ENCODE data around the gene DHODH.

DNA sequence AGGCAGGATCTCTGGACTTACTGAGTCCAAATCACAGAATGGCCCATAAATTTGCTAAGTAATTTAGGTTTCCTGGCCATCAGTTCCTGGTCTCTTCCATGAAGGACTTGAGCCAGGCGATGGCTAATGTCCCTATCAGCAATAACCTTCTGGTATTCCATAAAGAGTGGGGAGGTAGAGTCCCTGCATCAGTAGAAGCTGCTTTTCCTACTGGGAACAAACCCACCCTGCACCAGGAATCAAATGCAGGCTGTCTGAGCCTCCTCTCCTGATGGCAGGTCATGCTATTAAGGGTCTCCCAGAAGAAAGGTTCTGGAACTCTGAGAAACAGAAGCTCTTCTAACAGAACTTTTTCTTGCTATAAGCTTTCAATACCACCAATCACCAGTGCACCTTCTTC lies 53.0 kb downstream of the DHODH start:
- no peak for TF ChIP-seq TAF1 (conservative IDR thresholded peaks at IDR 0.05)
- no peak for TF ChIP-seq EGR1 (IDR thresholded peaks at IDR 0.05; ENCODE audit: low read depth in 2 of 2)
- TF ChIP-seq YY1 (IDR thresholded peaks at IDR 0.05) = no peak
- TF ChIP-seq CTCF (IDR thresholded peaks at IDR 0.05; ENCODE audit: low read depth, low read length, missing input control) = peak; percentile 11
- TF ChIP-seq FOXA1 (IDR thresholded peaks at IDR 0.05) = no peak
- TF ChIP-seq SP1 (IDR thresholded peaks at IDR 0.05) = no peak
- TF ChIP-seq, protein P1, sequence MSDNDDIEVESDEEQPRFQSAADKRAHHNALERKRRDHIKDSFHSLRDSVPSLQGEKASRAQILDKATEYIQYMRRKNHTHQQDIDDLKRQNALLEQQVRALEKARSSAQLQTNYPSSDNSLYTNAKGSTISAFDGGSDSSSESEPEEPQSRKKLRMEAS (IDR thresholded peaks at IDR 0.05) = peak; percentile 44
- no peak for TF ChIP-seq ATF3 (IDR thresholded peaks at IDR 0.05)
- TF ChIP-seq, protein P2, sequence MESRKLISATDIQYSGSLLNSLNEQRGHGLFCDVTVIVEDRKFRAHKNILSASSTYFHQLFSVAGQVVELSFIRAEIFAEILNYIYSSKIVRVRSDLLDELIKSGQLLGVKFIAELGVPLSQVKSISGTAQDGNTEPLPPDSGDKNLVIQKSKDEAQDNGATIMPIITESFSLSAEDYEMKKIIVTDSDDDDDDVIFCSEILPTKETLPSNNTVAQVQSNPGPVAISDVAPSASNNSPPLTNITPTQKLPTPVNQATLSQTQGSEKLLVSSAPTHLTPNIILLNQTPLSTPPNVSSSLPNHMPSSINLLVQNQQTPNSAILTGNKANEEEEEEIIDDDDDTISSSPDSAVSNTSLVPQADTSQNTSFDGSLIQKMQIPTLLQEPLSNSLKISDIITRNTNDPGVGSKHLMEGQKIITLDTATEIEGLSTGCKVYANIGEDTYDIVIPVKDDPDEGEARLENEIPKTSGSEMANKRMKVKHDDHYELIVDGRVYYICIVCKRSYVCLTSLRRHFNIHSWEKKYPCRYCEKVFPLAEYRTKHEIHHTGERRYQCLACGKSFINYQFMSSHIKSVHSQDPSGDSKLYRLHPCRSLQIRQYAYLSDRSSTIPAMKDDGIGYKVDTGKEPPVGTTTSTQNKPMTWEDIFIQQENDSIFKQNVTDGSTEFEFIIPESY (IDR thresholded peaks at IDR 0.05) = no peak
- TF ChIP-seq GABPA (IDR thresholded peaks at IDR 0.05 in 1 of 2, conservative IDR thresholded peaks at IDR 0.05 in 1 of 2) = no peak
- TF ChIP-seq, protein P3, sequence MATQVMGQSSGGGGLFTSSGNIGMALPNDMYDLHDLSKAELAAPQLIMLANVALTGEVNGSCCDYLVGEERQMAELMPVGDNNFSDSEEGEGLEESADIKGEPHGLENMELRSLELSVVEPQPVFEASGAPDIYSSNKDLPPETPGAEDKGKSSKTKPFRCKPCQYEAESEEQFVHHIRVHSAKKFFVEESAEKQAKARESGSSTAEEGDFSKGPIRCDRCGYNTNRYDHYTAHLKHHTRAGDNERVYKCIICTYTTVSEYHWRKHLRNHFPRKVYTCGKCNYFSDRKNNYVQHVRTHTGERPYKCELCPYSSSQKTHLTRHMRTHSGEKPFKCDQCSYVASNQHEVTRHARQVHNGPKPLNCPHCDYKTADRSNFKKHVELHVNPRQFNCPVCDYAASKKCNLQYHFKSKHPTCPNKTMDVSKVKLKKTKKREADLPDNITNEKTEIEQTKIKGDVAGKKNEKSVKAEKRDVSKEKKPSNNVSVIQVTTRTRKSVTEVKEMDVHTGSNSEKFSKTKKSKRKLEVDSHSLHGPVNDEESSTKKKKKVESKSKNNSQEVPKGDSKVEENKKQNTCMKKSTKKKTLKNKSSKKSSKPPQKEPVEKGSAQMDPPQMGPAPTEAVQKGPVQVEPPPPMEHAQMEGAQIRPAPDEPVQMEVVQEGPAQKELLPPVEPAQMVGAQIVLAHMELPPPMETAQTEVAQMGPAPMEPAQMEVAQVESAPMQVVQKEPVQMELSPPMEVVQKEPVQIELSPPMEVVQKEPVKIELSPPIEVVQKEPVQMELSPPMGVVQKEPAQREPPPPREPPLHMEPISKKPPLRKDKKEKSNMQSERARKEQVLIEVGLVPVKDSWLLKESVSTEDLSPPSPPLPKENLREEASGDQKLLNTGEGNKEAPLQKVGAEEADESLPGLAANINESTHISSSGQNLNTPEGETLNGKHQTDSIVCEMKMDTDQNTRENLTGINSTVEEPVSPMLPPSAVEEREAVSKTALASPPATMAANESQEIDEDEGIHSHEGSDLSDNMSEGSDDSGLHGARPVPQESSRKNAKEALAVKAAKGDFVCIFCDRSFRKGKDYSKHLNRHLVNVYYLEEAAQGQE (IDR thresholded peaks at IDR 0.05) = no peak
- no peak for TF ChIP-seq RAD21 (IDR thresholded peaks at IDR 0.05)

Measured in liver (tissue), 3 donors.